Uterus (tissue), 4 donors: ENCODE results near the gene CHD2. TPM values are rescaled to one million over a fixed set of nuclear protein-coding genes. Genes with fewer than 3 reads are reported as not detected.

Experiments used
- DNase-seq, 2 donors: peaks; one replicate each; pipeline ENCODE4 v3.0.0-alpha.2; 2019 to 2020
- H3K27ac ChIP-seq, 2 donors: fragments of 200-600 bp; sonication (generic); 1 replicate in 1 of 2; 2 replicates in 1 of 2; pipeline ENCODE4 v1.5.1; 2016 to 2018
- H3K27me3 ChIP-seq, 2 donors: fragments of 200-600 bp; sonication (generic); one replicate each; pipeline ENCODE4 v1.5.1; 2018 to 2019; ENCODE audit warnings: control low read depth in 1 of 2
- H3K36me3 ChIP-seq, 2 donors: fragments of 200-600 bp; sonication (generic); one replicate each; pipeline ENCODE4 v1.5.1; 2019; ENCODE audit warnings: control low read depth in 1 of 2
- H3K4me1 ChIP-seq, 2 donors: fragments of 200-600 bp; sonication (generic); one replicate each; pipeline ENCODE4 v1.5.1; 2018 to 2019; ENCODE audit warnings: control low read depth in 1 of 2
- H3K4me3 ChIP-seq, 2 donors: fragments of 200-600 bp; sonication (generic); 1 replicate in 1 of 2; 2 replicates in 1 of 2; pipeline ENCODE4 v1.5.1; 2018 to 2019; ENCODE audit warnings: mild to moderate bottlenecking in 1 of 2
- H3K9me3 ChIP-seq, 2 donors: fragments of 200-600 bp; sonication (generic); one replicate each; pipeline ENCODE4 v1.5.1; 2019; ENCODE audit warnings: control low read depth in 1 of 2
- CTCF ChIP-seq, 4 experiments: fragments of 200-600 bp in 2 of 4; fragments of 450-650 bp in 2 of 4; sonication (generic) in 2 of 4; IDR thresholded peaks; one replicate each; pipeline ENCODE4 v1.5.1; 2016 to 2019; ENCODE audit warnings: antibody characterized with exemption in 4 of 4, mild to moderate bottlenecking in 2 of 4, moderate library complexity in 1 of 4
- POLR2A ChIP-seq, 2 donors: fragments of 450-650 bp; IDR thresholded peaks; one replicate each; pipeline ENCODE4 v1.6.1; 2016; ENCODE audit warnings: antibody characterized with exemption in 2 of 2, mild to moderate bottlenecking in 1 of 2, moderate library complexity in 1 of 2
- intact Hi-C: fragments of 100-400 bp; cut with DNase I; formaldehyde crosslinking; loops from one replicate; pipeline ENCODE4 v1.15.1; 2023; ENCODE audit warnings: low total_unique reads
- total RNA-seq, 4 donors: library from RNA; depleted of rRNA in 3 of 4; stranded (reverse); fragments of >200 nt in 3 of 4; gene quantifications; one replicate each; pipeline versions ENCODE4 v1.1.0 to v1.2.4, GENCODE V29; 2014 to 2023
- donor health status: DM: yes; HTN: yes; CAD: no.

Gene CHD2
- total RNA-seq, 4 donors from 2014 or later, result 71.0 to 166 (median 152) TPM

GRCh38 chr15:92901072-92901761 lies 1.1 kb downstream of the CHD2 start:
- H3K9me3 ChIP-seq, result no peaks in the 10 kb centered on the region
- peak overlapping the region; percentile 73 to 77 for H3K4me3 ChIP-seq
- peaks cover 0 to 4% of the 10 kb centered on the region in 2 donors for H3K4me1 ChIP-seq
- no peak for DNase-seq
- TF ChIP-seq POLR2A (IDR thresholded peaks at IDR 0.05) (no peak), CTCF (IDR thresholded peaks at IDR 0.05) (no peak)
- H3K27me3 ChIP-seq, result no peaks in the 10 kb centered on the region
- intact Hi-C loops, result loop anchor here (5.0 kb wide), 1 partner anchor 94 kb away; no protein-coding TSS in a partner anchor
- no peaks in the 10 kb centered on the region for H3K36me3 ChIP-seq
- peak overlapping the region; percentile 98 to 100 for H3K27ac ChIP-seq

GRCh38 chr15:92901995-92902394 lies 1.9 kb downstream of the CHD2 start:
- no peaks in the 10 kb centered on the region for H3K27me3 ChIP-seq
- TF ChIP-seq CTCF (IDR thresholded peaks at IDR 0.05), result no peak
- no peak for TF ChIP-seq POLR2A (IDR thresholded peaks at IDR 0.05)
- peak overlapping the region; percentile 73 to 77 for H3K4me3 ChIP-seq
- H3K9me3 ChIP-seq, result no peaks in the 10 kb centered on the region
- intact Hi-C loops, result loop anchor here (5.0 kb wide), 1 partner anchor 95 kb away; no protein-coding TSS in a partner anchor
- no peaks in the 10 kb centered on the region for H3K36me3 ChIP-seq
- peak overlapping the region; percentile 98 to 100 for H3K27ac ChIP-seq
- no peak for DNase-seq
- H3K4me1 ChIP-seq, result peaks cover 0 to 4% of the 10 kb centered on the region in 2 donors

GRCh38 chr15:92902737-92903593 lies 2.8 kb downstream of the CHD2 start:
- Histone ChIP-seq H3K27me3 (no peaks in the 10 kb centered on the region), H3K9me3 (no peaks in the 10 kb centered on the region), H3K27ac (peak overlapping the region; percentile 98 to 100), H3K4me1 (peaks cover 0 to 4% of the 10 kb centered on the region in 2 donors), H3K4me3 (peak overlapping the region; percentile 73 to 77), H3K36me3 (no peaks in the 10 kb centered on the region)
- intact Hi-C loops, result loop anchor here (5.0 kb wide), 1 partner anchor 96 kb away; no protein-coding TSS in a partner anchor
- no peak for TF ChIP-seq CTCF (IDR thresholded peaks at IDR 0.05)
- no peak for TF ChIP-seq POLR2A (IDR thresholded peaks at IDR 0.05)
- no peak for DNase-seq

GRCh38 chr15:92903631-92903965 lies 3.5 kb downstream of the CHD2 start:
- Histone ChIP-seq H3K4me3 (peak overlapping the region; percentile 73 to 77), H3K36me3 (no peaks in the 10 kb centered on the region), H3K27ac (peak overlapping the region; percentile 98 to 100), H3K9me3 (no peaks in the 10 kb centered on the region), H3K27me3 (no peaks in the 10 kb centered on the region), H3K4me1 (peaks cover 4% of the 10 kb centered on the region in 2 donors)
- TF ChIP-seq CTCF (IDR thresholded peaks at IDR 0.05), result no peak
- no peak for TF ChIP-seq POLR2A (IDR thresholded peaks at IDR 0.05)
- intact Hi-C loops, result loop anchor here (5.0 kb wide), 1 partner anchor 96 kb away; no protein-coding TSS in a partner anchor
- DNase-seq, result no peak
